Activated CD8-positive, alpha-beta memory T cell treated with anti-CD3 and anti-CD28 coated beads, Interleukin-2, amount 50 U/mL, for 48 hours (primary cell): ENCODE data around the gene AFAP1.

ENCODE experiments used
- DNase-seq: peaks from one replicate; pipeline ENCODE4 v3.0.0-alpha.2; 2020

The AFAP1 gene

GRCh38 chr4:7710576-7711306 lies 228.9 kb downstream of the AFAP1 start:
- no peak for DNase-seq

GRCh38 chr4:7710126-7710525 lies 229.5 kb downstream of the AFAP1 start:
- DNase-seq = no peak

- no peak for DNase-seq
Observed at GRCh38 chr4:7709431-7709830, 230.2 kb downstream of the AFAP1 start.

GRCh38 chr4:7708981-7709380 lies 230.7 kb downstream of the AFAP1 start:
- no peak for DNase-seq
